Motor neuron (in vitro differentiated cells): ENCODE measurements around the gene SGMS1. TPM values are rescaled to one million over a fixed set of nuclear protein-coding genes. Genes with fewer than 3 reads are reported as not detected.

Experiments used
- ATAC-seq, 8 experiments: fragments of 200-7000 bp; cut with Tn5 transposase; replicated peaks in 6 of 8; 2 replicates each; pipeline ENCODE4 v1.8.0; 2021; ENCODE audit warnings: mild to moderate bottlenecking in 8 of 8, moderate library complexity in 8 of 8
- H3K27ac ChIP-seq, 2 donors: fragments of 250-450 bp; sonication (Bioruptor Pico); 2 replicates each; pipeline ENCODE4 v1.9.0; 2021; ENCODE audit warnings: antibody characterized with exemption in 2 of 2, mild to moderate bottlenecking in 2 of 2, moderate library complexity in 1 of 2
- H3K4me1 ChIP-seq, 2 donors: fragments of 250-450 bp; sonication (Bioruptor Pico); replicated peaks in 1 of 2; 2 replicates each; pipeline ENCODE4 v1.6.1; 2021; ENCODE audit warnings: antibody characterized with exemption in 2 of 2, mild to moderate bottlenecking in 2 of 2, moderate library complexity in 1 of 2
- H3K4me3 ChIP-seq, 5 donors: fragments of 250-450 bp; sonication (Bioruptor Pico); 2 replicates each; pipeline ENCODE4 v1.9.0; 2021; ENCODE audit warnings: antibody characterized with exemption in 5 of 5, mild to moderate bottlenecking in 5 of 5, moderate library complexity in 4 of 5
- WGBS, 10 experiments: fragments of 450-650 bp; shearing (Covaris generic); methylation state at CpG; one replicate each; pipeline ENCODE4 v1.0.0; 2022; 5-methylcytosine and 5-hydroxymethylcytosine counted together
- in situ Hi-C, 9 experiments: fragments of 400-800 bp; cut with MboI; loops; one replicate each; pipeline ENCODE4 v1.15.0; 2021; ENCODE audit warnings: low sequenced_read_pairs in 9 of 9, low pct_unique_long_range_greater_than_20kb in 2 of 9; ENCODE audit not compliant: unreplicated experiment in 9 of 9
- total RNA-seq, 8 experiments: library from RNA; unstranded; fragments of 300-600 nt; gene quantifications; 2 replicates each; pipeline versions ENCODE4 v1.2.3 to v1.2.4, GENCODE V29; 2022

Gene SGMS1
- total RNA-seq, 8 experiments from 2014 or later: 8.5 to 31.0 (median 19.8) TPM

- WGBS, 10 experiments: 79 to 100% (median 96%) methylated on average over 1 to 3 of the region's 3 CpGs; no CpG with 5 or more reads in 4 of the 10 experiments
- no peak overlapping the region for H3K27ac ChIP-seq
- H3K4me1 ChIP-seq: no peaks in the 10 kb centered on the region
- no peak for ATAC-seq
- no peak overlapping the region for H3K4me3 ChIP-seq
- in situ Hi-C loops: loop anchor here in 2 of 9 experiments (25.0 kb wide), 1 partner anchor 212 kb away; the partner anchor contains the start of gene SGMS1 (in 2 of the 2)
These were observed 223.1 kb downstream of the SGMS1 start for GRCh38 chr10:50400694-50401093.

GRCh38 chr10:50398823-50399222 is 224.9 kb downstream of the SGMS1 start:
- 80 to 100% (median 95%) methylated on average over 1 to 4 of the region's 4 CpGs for WGBS, 10 experiments
- ATAC-seq: no peak
- no peak overlapping the region for H3K4me3 ChIP-seq
- H3K4me1 ChIP-seq: no peaks in the 10 kb centered on the region
- in situ Hi-C loops: no loop called here
- H3K27ac ChIP-seq: no peak overlapping the region

DNA sequence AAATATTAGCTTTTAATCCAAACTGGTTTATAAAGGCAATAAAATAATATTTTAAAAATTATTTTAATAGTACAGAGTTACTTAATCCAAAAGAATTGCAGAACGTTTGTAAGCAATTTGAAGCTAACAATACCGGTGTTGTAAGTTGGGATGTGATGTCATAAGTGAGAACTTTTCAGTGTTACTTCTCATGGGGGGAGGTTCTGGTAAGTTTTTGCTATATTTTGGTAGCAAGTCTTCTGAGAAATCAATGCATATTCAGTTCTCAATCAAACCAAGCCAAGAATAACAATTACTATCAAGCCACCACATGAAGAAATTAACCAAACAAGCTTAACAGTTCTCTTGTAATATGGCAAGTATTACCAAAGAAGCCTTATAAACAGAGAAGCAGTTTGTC is 225.4 kb downstream of the SGMS1 start:
- H3K4me3 ChIP-seq: no peak overlapping the region
- in situ Hi-C loops: no loop called here
- 40 to 97% (median 67%) methylated on average over 1 to 2 of the region's 2 CpGs; no CpG with 5 or more reads in 1 of the 10 experiments for WGBS, 10 experiments
- H3K4me1 ChIP-seq: no peaks in the 10 kb centered on the region
- ATAC-seq: peak in 1 of 8 experiments; percentile 10
- H3K27ac ChIP-seq: no peak overlapping the region

DNA sequence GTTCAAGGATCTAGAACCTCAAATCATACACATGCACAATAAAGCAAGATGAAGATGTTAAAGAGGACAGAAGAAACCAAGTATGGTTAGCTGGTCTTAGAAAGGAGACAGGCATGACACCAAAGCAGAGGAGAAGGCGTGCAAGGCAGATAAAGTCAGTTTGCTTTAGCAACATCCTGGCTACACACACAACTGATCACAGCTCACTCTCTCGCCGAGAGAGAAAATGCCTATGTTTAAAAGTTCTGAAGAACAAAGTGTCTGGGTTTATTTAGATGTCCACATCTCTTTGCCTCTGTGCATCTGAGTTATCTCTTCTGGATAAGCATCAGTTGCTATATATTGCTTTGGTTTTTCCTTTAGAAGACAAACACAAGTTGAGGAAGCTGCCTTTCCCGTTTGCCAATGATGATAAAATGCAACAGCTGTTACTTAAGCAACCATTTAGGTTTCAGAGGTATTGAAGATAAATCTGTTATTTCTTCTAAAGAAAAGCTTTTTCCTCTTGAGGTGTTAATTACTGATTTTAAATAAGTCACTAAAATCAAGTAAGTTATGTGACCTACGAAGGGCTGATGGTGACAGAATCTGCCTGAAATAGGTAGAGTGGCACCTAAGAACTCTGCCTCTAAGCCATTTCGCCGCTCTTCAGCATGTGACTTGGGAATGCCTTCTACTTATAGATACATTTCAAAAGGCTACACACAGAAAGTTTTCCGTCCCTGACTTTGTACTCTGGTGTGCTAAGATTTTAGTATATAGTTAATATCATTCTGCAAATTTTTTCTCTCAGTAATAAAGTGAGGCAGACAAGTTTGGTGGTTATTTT is 226.2 kb downstream of the SGMS1 start:
- Histone ChIP-seq H3K4me1 (no peaks in the 10 kb centered on the region), H3K27ac (no peak overlapping the region), H3K4me3 (no peak overlapping the region)
- no peak for ATAC-seq
- 40 to 100% (median 90%) methylated on average over 1 to 8 of the region's 8 CpGs for WGBS, 10 experiments
- in situ Hi-C loops: no loop called here

DNA sequence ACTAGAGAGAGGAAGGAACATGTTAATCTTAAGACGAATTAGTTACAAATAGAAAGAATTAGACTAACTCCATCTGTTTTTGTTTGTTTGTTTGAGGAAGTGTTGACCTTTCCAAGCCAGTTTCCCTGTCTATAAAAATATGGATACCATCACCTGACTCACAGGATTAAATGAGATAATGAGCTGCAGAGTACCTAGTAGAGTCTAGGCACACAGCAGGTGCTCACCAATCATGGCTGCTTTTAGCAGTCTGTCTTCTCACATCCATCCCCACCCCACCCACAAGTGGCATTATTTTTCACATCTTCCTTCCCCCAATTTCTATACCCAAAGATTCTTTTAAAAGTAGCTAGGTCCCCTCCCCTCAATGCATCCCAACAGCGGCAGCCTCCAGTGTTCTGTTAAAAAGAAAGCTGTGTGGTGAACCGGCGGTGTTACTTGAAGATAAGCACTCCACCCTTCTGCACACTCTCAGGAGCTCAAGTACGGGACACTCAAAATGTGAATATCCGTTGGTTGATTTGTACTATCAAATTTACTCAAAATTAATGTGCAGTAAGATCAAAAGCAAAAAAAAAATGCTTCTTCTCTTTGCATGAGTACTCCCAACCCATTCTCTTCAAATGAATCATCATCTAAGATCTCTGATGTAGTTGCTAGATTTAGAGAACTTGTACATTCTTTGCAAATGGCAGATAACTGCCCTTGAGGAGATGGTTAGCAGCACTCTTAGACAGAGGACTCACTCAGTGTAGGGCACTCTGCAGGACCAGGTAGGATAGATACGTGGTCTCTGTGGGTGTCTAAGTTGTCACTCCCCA is 227.1 kb downstream of the SGMS1 start:
- in situ Hi-C loops: no loop called here
- Histone ChIP-seq H3K4me3 (no peak overlapping the region), H3K4me1 (no peaks in the 10 kb centered on the region), H3K27ac (no peak overlapping the region)
- WGBS, 10 experiments: 63 to 100% (median 92%) methylated on average over 2 to 7 of the region's 7 CpGs
- ATAC-seq: peak in 2 of 8 experiments; percentile 81 to 91

DNA sequence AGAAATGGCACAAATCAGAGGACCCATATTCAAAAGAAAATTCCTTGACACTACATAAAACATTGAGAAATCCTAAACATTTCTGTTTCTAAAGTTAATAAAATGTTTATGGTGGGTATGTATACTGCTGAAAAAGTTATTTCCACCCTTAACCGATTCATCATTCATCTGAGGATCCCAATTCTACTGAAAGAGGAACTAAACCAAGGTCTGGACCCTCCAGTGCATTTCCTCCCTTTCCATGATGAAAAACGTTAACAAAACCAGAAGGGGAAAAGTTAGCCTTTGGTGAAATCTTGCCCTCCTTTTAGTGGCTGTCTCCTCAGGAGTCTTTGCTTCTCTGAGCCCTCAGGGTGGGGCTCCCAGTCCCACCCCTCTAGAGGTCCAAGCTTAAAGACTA is 227.9 kb downstream of the SGMS1 start:
- Histone ChIP-seq H3K4me3 (no peak overlapping the region), H3K27ac (no peak overlapping the region), H3K4me1 (no peaks in the 10 kb centered on the region)
- WGBS, 10 experiments: 70 to 100% (median 85%) methylated on average over 1 to 2 of the region's 2 CpGs
- in situ Hi-C loops: no loop called here
- ATAC-seq: no peak

GRCh38 chr10:50395271-50395670 is 228.5 kb downstream of the SGMS1 start:
- in situ Hi-C loops: no loop called here
- Histone ChIP-seq H3K4me1 (no peaks in the 10 kb centered on the region), H3K4me3 (no peak overlapping the region), H3K27ac (no peak overlapping the region)
- no peak for ATAC-seq
- WGBS, 10 experiments: 57 to 100% (median 100%) methylated on average over 1 of the region's 1 CpG; no CpG with 5 or more reads in 3 of the 10 experiments

- no peak for ATAC-seq
- 20 to 100% (median 88%) methylated on average over 1 to 3 of the region's 3 CpGs; no CpG with 5 or more reads in 1 of the 10 experiments for WGBS, 10 experiments
- Histone ChIP-seq H3K4me3 (no peak overlapping the region), H3K4me1 (no peaks in the 10 kb centered on the region), H3K27ac (no peak overlapping the region)
- in situ Hi-C loops: no loop called here
These were observed 228.9 kb downstream of the SGMS1 start for GRCh38 chr10:50394832-50395231.

DNA sequence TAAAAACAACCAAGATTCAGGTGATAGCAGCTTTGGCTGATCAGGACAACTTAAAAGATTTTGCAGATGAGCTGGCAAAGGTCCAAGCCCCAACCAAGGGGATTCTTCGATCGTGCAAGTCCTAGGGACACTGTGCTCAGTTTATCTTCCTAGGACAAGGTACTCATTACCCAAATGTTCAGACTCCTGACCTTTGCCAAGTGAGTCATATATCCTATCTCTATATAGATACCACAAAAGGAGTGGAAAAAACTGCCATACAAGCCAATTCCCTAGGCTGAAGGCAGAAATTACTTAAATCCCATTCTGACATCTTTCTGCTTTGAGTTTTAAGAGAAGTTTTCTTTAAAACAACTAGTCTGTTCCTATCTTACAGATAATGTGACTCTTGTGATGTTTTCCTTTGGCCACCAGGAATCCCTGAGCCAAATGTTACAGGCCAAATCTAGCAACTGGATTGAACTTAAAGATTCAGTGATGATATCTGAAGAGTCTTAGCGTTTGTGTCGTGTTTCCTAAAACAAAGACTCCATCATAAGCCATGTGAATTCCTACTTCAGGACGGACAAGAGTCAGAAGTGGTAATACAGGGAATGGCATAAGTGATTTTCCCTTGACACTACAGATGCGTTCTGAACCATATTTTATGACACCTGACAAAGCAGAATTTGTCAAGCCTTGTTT is 229.8 kb downstream of the SGMS1 start:
- H3K4me1 ChIP-seq: no peaks in the 10 kb centered on the region
- 85 to 100% (median 94%) methylated on average over 1 to 6 of the region's 6 CpGs; no CpG with 5 or more reads in 1 of the 10 experiments for WGBS, 10 experiments
- no peak for ATAC-seq
- no peak overlapping the region for H3K27ac ChIP-seq
- in situ Hi-C loops: no loop called here
- no peak overlapping the region for H3K4me3 ChIP-seq

GRCh38 chr10:50392966-50393718 is 230.6 kb downstream of the SGMS1 start:
- no peak overlapping the region for H3K27ac ChIP-seq
- ATAC-seq: no peak
- H3K4me1 ChIP-seq: no peaks in the 10 kb centered on the region
- 61 to 100% (median 87%) methylated on average over 1 to 5 of the region's 6 CpGs; no CpG with 5 or more reads in 1 of the 10 experiments for WGBS, 10 experiments
- no peak overlapping the region for H3K4me3 ChIP-seq
- in situ Hi-C loops: no loop called here

GRCh38 chr10:50392426-50392825 is 231.3 kb downstream of the SGMS1 start:
- no peak overlapping the region for H3K4me3 ChIP-seq
- no peak for ATAC-seq
- in situ Hi-C loops: no loop called here
- no peak overlapping the region for H3K27ac ChIP-seq
- WGBS, 10 experiments: 29 to 100% (median 93%) methylated on average over 1 to 5 of the region's 5 CpGs; no CpG with 5 or more reads in 1 of the 10 experiments
- H3K4me1 ChIP-seq: no peaks in the 10 kb centered on the region

- 85 to 100% (median 92%) methylated on average over 1 to 2 of the region's 2 CpGs; no CpG with 5 or more reads in 3 of the 10 experiments for WGBS, 10 experiments
- H3K4me1 ChIP-seq: no peaks in the 10 kb centered on the region
- no peak for ATAC-seq
- no peak overlapping the region for H3K4me3 ChIP-seq
- H3K27ac ChIP-seq: no peak overlapping the region
- in situ Hi-C loops: no loop called here
These were observed 233.5 kb downstream of the SGMS1 start for GRCh38 chr10:50390302-50390701.
